Measurements from ENCODE around the gene TRAF3IP1. TPM values are rescaled to one million over a fixed set of nuclear protein-coding genes. Genes with fewer than 3 reads are reported as not detected.

The TRAF3IP1 gene
- polyA plus RNA-seq, 3 donors, result 1.2 to 1.5 (median 1.5) TPM

GRCh38 chr2:238288650-238289573, 31.4 kb upstream of the TRAF3IP1 start:
- intact Hi-C loops (cut with micrococcal nuclease), result loop anchor here in 1 of 2 donors (2.0 kb wide), 1 partner anchor 54 kb away; no protein-coding TSS in a partner anchor
- Histone ChIP-seq H3K4me1 (ENCODE audit: control insufficient read depth in 1 of 2, insufficient read depth in 2 of 2, low read length in 2 of 2) (peaks cover 21 to 24% of the 10 kb centered on the region in 2 donors), H3K9ac (ENCODE audit: insufficient read depth, low read length, poor library complexity, severe bottlenecking) (peak overlapping the region; percentile 97), H4K20me1 (ENCODE audit: insufficient read depth, low read length) (peaks cover 27% of the 10 kb centered on the region), H3K27ac (ENCODE audit: low read depth in 1 of 2, low read length in 2 of 2) (peak overlapping the region; percentile 43 to 92), H3K4me2 (replicated peaks; ENCODE audit: extremely low read depth, low read length, poor library complexity, severe bottlenecking) (peak overlapping the region; percentile 90), H3K4me3 (replicated peaks in 1 of 3; ENCODE audit: low read depth in 2 of 3, low read length in 3 of 3) (peak overlapping the region; percentile 50 to 80 (median 60)), H3K27me3 (ENCODE audit: control insufficient read depth in 2 of 2, insufficient read depth in 2 of 2, low read length in 2 of 2) (no peaks in the 10 kb centered on the region), H3K9me3 (replicated peaks in 1 of 2; ENCODE audit: control insufficient read depth in 1 of 2, insufficient read depth in 1 of 2, low read length in 2 of 2) (no peaks in the 10 kb centered on the region), H3K79me2 (ENCODE audit: insufficient read depth, low read length) (peaks cover 42% of the 10 kb centered on the region), H2AFZ (ENCODE audit: insufficient read depth, low read depth, low read length, poor library complexity, severe bottlenecking) (peak overlapping the region; percentile 84), H3K36me3 (replicated peaks in 1 of 2; ENCODE audit: control insufficient read depth in 1 of 2, insufficient read depth in 2 of 2, low read length in 2 of 2) (no peaks in the 10 kb centered on the region)
- peaks cover 0 to 3% (median 0%) of the 10 kb centered on the region in 7 donors for H3K9me3 Mint-ChIP-seq
- peak; percentile 99 for DNase-seq
- peaks cover 2 to 5% (median 4%) of the 10 kb centered on the region in 3 donors for H3K27me3 Mint-ChIP-seq (ENCODE audit: low read depth in 3 of 3)
- H3K4me3 Mint-ChIP-seq, result peak overlapping the region; percentile 84 to 89
- under 1% methylated on average over 104 of the region's 108 CpGs for WGBS (ENCODE audit: insufficient coverage)
- peak overlapping the region; percentile 85 to 94 (median 90) for H3K27ac Mint-ChIP-seq
- peak; percentile 37 for TF ChIP-seq CTCF (IDR thresholded peaks at IDR 0.05)
- peaks cover 36% of the 10 kb centered on the region for H3K4me1 Mint-ChIP-seq
- peaks cover 5 to 21% of the 10 kb centered on the region in 2 donors for H3K36me3 Mint-ChIP-seq

- WGBS (ENCODE audit: insufficient coverage), result 62% methylated on average over 10 of the region's 13 CpGs
- Mint-ChIP-seq H3K27ac (peak overlapping the region; percentile 85 to 94 (median 90)), H3K9me3 (peaks cover 0 to 3% (median 0%) of the 10 kb centered on the region in 7 donors), H3K36me3 (peaks cover 5 to 16% of the 10 kb centered on the region in 2 donors), H3K4me3 (peak overlapping the region; percentile 84 to 89), H3K27me3 (ENCODE audit: low read depth in 3 of 3) (peaks cover 2 to 5% (median 5%) of the 10 kb centered on the region in 3 donors), H3K4me1 (peaks cover 34% of the 10 kb centered on the region)
- Histone ChIP-seq H3K4me1 (ENCODE audit: control insufficient read depth in 1 of 2, insufficient read depth in 2 of 2, low read length in 2 of 2) (peaks cover 21 to 24% of the 10 kb centered on the region in 2 donors), H3K9ac (ENCODE audit: insufficient read depth, low read length, poor library complexity, severe bottlenecking) (peak overlapping the region; percentile 97), H2AFZ (ENCODE audit: insufficient read depth, low read depth, low read length, poor library complexity, severe bottlenecking) (peak overlapping the region; percentile 84), H3K36me3 (replicated peaks in 1 of 2; ENCODE audit: control insufficient read depth in 1 of 2, insufficient read depth in 2 of 2, low read length in 2 of 2) (no peaks in the 10 kb centered on the region), H3K9me3 (replicated peaks in 1 of 2; ENCODE audit: control insufficient read depth in 1 of 2, insufficient read depth in 1 of 2, low read length in 2 of 2) (no peaks in the 10 kb centered on the region), H3K27ac (ENCODE audit: low read depth in 1 of 2, low read length in 2 of 2) (peak overlapping the region; percentile 43 to 92), H4K20me1 (ENCODE audit: insufficient read depth, low read length) (peaks cover 20% of the 10 kb centered on the region), H3K4me3 (replicated peaks in 1 of 3; ENCODE audit: low read depth in 2 of 3, low read length in 3 of 3) (peak overlapping the region in 2 of 3 experiments; percentile 50 to 80), H3K79me2 (ENCODE audit: insufficient read depth, low read length) (peaks cover 37% of the 10 kb centered on the region), H3K27me3 (ENCODE audit: control insufficient read depth in 2 of 2, insufficient read depth in 2 of 2, low read length in 2 of 2) (no peaks in the 10 kb centered on the region), H3K4me2 (replicated peaks; ENCODE audit: extremely low read depth, low read length, poor library complexity, severe bottlenecking) (peak overlapping the region; percentile 90)
- no peak for DNase-seq
- intact Hi-C loops (cut with micrococcal nuclease), result loop anchor here in 1 of 2 donors (2.0 kb wide), 1 partner anchor 55 kb away; no protein-coding TSS in a partner anchor
- TF ChIP-seq CTCF (IDR thresholded peaks at IDR 0.05), result no peak
These were observed 30.7 kb upstream of the TRAF3IP1 start for GRCh38 chr2:238289574-238289973.

All from CD14-positive monocyte (primary cell).